Lung (tissue), 16 donors: Measurements from ENCODE around the gene SIRPB2. TPM values are rescaled to one million over a fixed set of nuclear protein-coding genes. Genes with fewer than 3 reads are reported as not detected.

Experiments
- ATAC-seq: fragments of 200-7000 bp; cut with Tn5 transposase; one replicate; pipeline ENCODE4 v1.9.1; 2020; ENCODE audit warnings: moderate number of reproducible peaks; ENCODE audit not compliant: insufficient read depth, low FRiP score
- DNase-seq, 3 donors: peaks; one replicate each; pipeline ENCODE4 v3.0.0-alpha.2; 2013 to 2017
- H3K27ac ChIP-seq, 2 donors: one replicate each; pipeline ENCODE4 v1.5.1; 2013; ENCODE audit warnings: mild to moderate bottlenecking in 2 of 2, moderate library complexity in 2 of 2, control low read depth in 1 of 2, inconsistent platforms in 1 of 2, low read depth in 1 of 2, low read length in 1 of 2
- H3K27me3 ChIP-seq, 3 donors: one replicate each; pipeline ENCODE4 v1.5.1; 2013; ENCODE audit warnings: low read length in 2 of 3; ENCODE audit not compliant: control insufficient read depth in 3 of 3, insufficient read depth in 3 of 3
- H3K36me3 ChIP-seq, 4 donors: one replicate each; pipeline ENCODE4 v1.5.1; 2013; ENCODE audit warnings: low read length in 4 of 4, mild to moderate bottlenecking in 1 of 4, moderate library complexity in 1 of 4; ENCODE audit not compliant: control insufficient read depth in 4 of 4, insufficient read depth in 4 of 4
- H3K4me1 ChIP-seq, 5 donors: one replicate each; pipeline ENCODE4 v1.5.1; 2013; ENCODE audit warnings: low read length in 5 of 5, mild to moderate bottlenecking in 2 of 5, moderate library complexity in 1 of 5; ENCODE audit not compliant: control insufficient read depth in 5 of 5, insufficient read depth in 5 of 5
- H3K4me3 ChIP-seq: one replicate; pipeline ENCODE4 v1.5.1; 2013; ENCODE audit warnings: mild to moderate bottlenecking, control low read depth, moderate library complexity
- H3K9ac ChIP-seq, 2 donors: one replicate each; pipeline ENCODE4 v1.5.1; 2013; ENCODE audit warnings: low read length in 2 of 2, control low read depth in 1 of 2; ENCODE audit not compliant: insufficient read depth in 1 of 2
- H3K9me3 ChIP-seq, 4 donors: one replicate each; pipeline ENCODE4 v1.5.1; 2013; ENCODE audit warnings: low read length in 3 of 4, mild to moderate bottlenecking in 1 of 4, moderate library complexity in 1 of 4; ENCODE audit not compliant: control insufficient read depth in 4 of 4, insufficient read depth in 3 of 4
- WGBS, 2 donors: extraction: QIAGEN DNeasy Blood & Tissue Kit; methylation state at CpG; one replicate each; pipeline ENCODE4 v1.1.7; 2013; 5-methylcytosine and 5-hydroxymethylcytosine counted together
- long read RNA-seq, 5 donors: transcript quantifications; one replicate each; lab custom pipeline, GENCODE V29; 2026
- polyA plus RNA-seq, 2 donors: library from polyadenylated mRNA; stranded (reverse); fragments of 200-250 nt; gene quantifications; one replicate each; pipeline ENCODE4 v1.2.1, GENCODE V29; 2013
- total RNA-seq, 2 donors: library from RNA; depleted of rRNA in 1 of 2; stranded (reverse); fragments of >200 nt in 1 of 2; gene quantifications; one replicate each; pipeline ENCODE4 v1.2.1, GENCODE V29; 2014 to 2021
- TF ChIP-seq, protein P1 (sequence below): IDR thresholded peaks from 2 replicates; pipeline ENCODE4 v1.5.1; 2012; ENCODE audit warnings: mild to moderate bottlenecking; ENCODE audit errors: control extremely low read depth, extremely low read depth
- donor health status: control.
- donor health status: control.
- donor health status: Bipolar disorder and iron deficiency.
- donor health status: healthy.
- donor health status: DM: yes; HTN: yes; CAD: no.

SIRPB2 gene
- total RNA-seq = 10 to 100 TPM in 1 of 2 donors, 1 to 10 TPM in 1; 4.7 to 18.5 TPM
- polyA plus RNA-seq = 10 to 100 TPM in 1 of 2 donors, 1 to 10 TPM in 1; 3.9 to 30.9 TPM
- long read RNA-seq, donor 1 = 0 reads
- long read RNA-seq, donor 2 = 0 reads
- long read RNA-seq, donor 3, partial matches to known transcripts = 0 of 1 reads
- long read RNA-seq, donor 3, other reads (novel, unspliced or antisense) = 0 of 1 reads
- long read RNA-seq, donor 4 = 0 reads
- long read RNA-seq, donor 5 = 0 reads

- H3K27me3 ChIP-seq = peaks cover 0 to 7% (median 2%) of the 10 kb centered on the region in 3 donors
- no peak within 1 kb of the TSS for H3K9ac ChIP-seq
- peak; percentile 43 for ATAC-seq
These were observed at the start of gene SIRPB2 for GRCh38 chr20:1491281-1491840. SIRPB2 (minus strand) TSS chr20:1491420; CDS start chr20:1491359, 61 bp downstream.

GRCh38 chr20:1539816-1540419 is 48.7 kb upstream of the SIRPB2 start:
- DNase-seq (no peak), ATAC-seq (no peak)
- TF ChIP-seq, protein P1, sequence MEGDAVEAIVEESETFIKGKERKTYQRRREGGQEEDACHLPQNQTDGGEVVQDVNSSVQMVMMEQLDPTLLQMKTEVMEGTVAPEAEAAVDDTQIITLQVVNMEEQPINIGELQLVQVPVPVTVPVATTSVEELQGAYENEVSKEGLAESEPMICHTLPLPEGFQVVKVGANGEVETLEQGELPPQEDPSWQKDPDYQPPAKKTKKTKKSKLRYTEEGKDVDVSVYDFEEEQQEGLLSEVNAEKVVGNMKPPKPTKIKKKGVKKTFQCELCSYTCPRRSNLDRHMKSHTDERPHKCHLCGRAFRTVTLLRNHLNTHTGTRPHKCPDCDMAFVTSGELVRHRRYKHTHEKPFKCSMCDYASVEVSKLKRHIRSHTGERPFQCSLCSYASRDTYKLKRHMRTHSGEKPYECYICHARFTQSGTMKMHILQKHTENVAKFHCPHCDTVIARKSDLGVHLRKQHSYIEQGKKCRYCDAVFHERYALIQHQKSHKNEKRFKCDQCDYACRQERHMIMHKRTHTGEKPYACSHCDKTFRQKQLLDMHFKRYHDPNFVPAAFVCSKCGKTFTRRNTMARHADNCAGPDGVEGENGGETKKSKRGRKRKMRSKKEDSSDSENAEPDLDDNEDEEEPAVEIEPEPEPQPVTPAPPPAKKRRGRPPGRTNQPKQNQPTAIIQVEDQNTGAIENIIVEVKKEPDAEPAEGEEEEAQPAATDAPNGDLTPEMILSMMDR = no peak
- H3K9me3 ChIP-seq = peaks cover 0 to 2% (median 0%) of the 10 kb centered on the region in 4 donors
- no peak overlapping the region for H3K27ac ChIP-seq
- H3K4me3 ChIP-seq = no peak overlapping the region
- H3K4me1 ChIP-seq = peaks cover 0 to 2% (median 0%) of the 10 kb centered on the region in 5 donors
- H3K27me3 ChIP-seq = no peaks in the 10 kb centered on the region
- no peak overlapping the region for H3K9ac ChIP-seq
- WGBS, 2 donors = 93 to 100% methylated on average over 1 of the region's 1 CpG
- H3K36me3 ChIP-seq = no peaks in the 10 kb centered on the region

More at GRCh38 chr20:1491281-1491840, at the start of gene SIRPB2:
- Histone ChIP-seq H3K4me3 (no peak within 1 kb of the TSS), H3K27ac (peak within 1 kb of the TSS in 1 of 2 donors; percentile 89), H3K36me3 (no peaks in the 10 kb centered on the region), H3K4me1 (peaks cover 0 to 4% (median 0%) of the 10 kb centered on the region in 5 donors), H3K9me3 (peaks cover 0 to 2% (median 0%) of the 10 kb centered on the region in 4 donors)
- 18 to 42% methylated on average over 11 of the region's 11 CpGs for WGBS, 2 donors
- DNase-seq = peak; percentile 13 to 33 (median 19)
- TF ChIP-seq, protein P1 = no peak

GRCh38 chr20:1538655-1539054 is 47.4 kb upstream of the SIRPB2 start:
- peaks cover 0 to 2% (median 0%) of the 10 kb centered on the region in 4 donors for H3K9me3 ChIP-seq
- no peak overlapping the region for H3K4me3 ChIP-seq
- peaks cover 0 to 3% (median 0%) of the 10 kb centered on the region in 3 donors for H3K27me3 ChIP-seq
- TF ChIP-seq, protein P1 = no peak
- no peak overlapping the region for H3K27ac ChIP-seq
- DNase-seq (no peak), ATAC-seq (no peak)
- H3K9ac ChIP-seq = no peak overlapping the region
- no peaks in the 10 kb centered on the region for H3K36me3 ChIP-seq
- H3K4me1 ChIP-seq = peaks cover 0 to 2% (median 0%) of the 10 kb centered on the region in 5 donors
